NOMO-1 treated with dmso at 0.1 percent for 144 hours (cell line): ENCODE measurements around the gene ANAPC13.

ENCODE experiments used
- DNase-seq: peaks from one replicate; lab custom pipeline; 2025; ENCODE audit not compliant: unreplicated experiment; lab: John Stamatoyannopoulos, UW

ANAPC13 gene

DNA sequence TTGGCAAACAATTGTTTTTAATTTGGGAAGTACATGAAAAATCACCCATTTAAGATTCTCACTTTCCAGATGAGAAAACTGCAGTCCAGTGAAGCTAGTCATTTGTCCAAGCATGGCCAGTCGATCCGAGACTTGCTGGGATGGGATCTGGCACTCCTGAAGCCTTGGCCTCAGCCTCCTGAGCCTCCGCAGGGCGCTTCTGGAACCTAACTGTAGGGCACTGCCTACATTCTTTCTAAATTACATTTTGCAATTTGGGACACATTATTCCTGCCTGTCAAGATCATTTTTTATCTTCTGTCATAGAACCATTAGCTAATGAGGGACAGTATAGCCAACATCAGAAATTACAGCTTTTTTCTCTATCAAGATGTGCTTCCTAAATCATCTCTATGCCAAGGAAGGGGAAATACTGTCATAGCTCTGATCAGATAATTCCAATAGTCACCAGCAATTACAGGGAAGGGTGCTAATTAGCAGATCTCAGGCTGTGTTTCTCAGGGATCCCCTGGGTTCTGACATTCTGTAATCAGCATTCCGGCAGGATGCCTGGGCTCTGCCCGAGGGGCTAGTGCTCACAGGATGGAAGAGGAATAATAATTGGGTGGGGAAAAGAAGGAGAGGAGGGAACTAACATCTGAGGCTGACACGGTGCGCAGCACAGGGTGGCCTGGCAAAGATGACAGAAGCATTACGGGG, 28.3 kb downstream of the ANAPC13 start:
- no peak for DNase-seq

DNA sequence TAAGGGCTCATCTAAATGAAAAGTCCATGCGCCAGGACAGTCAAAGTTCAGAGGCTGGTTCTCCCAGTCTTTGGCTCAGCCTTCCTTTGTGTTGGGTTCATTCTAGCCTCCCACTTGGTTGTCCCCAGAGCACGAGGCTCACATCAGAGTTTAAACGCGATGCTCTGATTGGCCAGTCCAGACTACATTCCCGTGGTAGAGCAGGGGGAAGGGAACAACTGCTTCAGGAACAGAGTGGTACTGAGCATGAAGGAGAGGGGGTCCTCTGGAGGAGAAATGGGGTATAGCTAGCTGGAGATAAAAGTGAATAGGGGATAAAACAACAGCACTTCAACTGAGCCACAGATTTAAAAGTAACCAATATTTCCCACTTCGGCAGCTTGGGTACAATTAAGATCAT, 32.2 kb downstream of the ANAPC13 start:
- no peak for DNase-seq

DNA sequence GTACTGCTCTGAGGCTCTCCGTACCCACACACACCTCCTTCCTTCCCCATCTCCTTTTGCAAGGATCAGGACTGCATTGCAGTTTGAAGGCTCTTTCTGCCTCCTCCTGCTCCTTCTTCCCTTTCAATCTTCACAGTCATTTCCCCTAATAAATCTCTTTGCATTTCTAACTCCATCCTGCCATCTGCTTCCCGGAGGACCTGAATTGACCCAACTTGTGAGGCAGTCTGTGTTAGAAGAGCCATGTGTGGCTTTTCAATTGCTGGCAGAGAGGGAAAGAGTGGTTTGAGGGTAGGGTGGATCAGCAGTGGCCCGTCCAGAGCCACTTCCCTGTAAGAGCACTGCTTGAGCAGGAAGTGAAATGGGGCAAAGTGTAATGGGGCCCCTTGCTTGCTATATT, 35.8 kb downstream of the ANAPC13 start:
- peak; percentile 0 for DNase-seq

DNA sequence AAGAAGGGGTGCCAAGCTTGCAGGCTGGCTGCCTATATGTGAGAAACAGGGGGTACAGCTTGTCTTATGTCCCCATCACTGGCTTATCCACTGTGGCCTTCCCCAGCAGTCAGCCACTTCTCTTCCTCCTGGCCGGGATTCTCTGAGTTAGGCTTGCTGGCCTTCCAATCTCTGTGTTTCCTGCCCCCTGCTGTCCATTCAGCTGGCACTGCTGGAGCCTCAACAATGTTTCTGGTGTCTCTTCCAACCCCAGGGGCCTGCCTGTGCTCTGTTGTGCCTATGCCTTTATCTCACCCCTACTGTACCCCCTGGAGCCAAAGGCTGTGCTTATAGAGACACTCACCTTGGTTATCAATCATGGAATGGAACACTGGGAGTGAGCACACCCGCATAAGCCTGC, 36.5 kb downstream of the ANAPC13 start:
- DNase-seq = no peak

DNA sequence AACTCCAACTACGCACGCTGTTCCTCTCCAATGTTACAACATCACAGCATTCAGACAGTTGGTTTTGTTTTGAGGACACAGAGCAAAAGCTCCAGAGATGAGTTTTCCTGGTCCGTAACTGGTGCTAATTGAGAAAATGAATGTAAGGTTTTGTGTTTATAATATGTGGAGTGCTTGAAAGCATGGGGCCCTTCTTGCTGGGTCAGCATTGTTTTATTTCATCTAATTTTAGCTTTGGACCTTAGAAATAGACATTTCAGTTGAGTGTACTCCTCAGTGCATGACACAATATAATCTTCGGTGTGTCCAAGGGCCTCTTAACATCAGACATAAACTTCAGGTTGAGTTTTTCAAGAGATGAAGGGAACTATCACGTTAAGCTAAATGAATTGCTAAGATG, 37.1 kb downstream of the ANAPC13 start:
- DNase-seq = no peak

DNA sequence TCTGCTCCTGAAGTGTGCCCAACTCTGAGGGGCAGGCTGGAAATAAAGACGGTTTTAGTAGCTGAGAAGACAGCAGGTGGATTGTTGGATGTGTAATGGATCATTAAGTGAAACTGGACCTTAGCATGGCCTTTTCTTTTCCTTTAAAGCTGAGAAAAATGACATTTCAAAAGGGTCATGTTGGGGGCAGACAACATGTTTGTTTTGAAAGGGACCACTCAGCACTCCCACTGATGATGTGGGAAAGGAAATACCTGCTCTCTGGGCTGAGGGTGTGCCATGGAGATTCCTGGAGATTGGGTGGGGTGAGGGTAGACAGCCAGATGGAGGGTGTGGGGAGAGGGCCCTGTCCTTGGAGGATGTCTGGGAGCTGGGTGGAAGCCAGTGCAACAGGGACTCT, 38.4 kb downstream of the ANAPC13 start:
- no peak for DNase-seq

DNA sequence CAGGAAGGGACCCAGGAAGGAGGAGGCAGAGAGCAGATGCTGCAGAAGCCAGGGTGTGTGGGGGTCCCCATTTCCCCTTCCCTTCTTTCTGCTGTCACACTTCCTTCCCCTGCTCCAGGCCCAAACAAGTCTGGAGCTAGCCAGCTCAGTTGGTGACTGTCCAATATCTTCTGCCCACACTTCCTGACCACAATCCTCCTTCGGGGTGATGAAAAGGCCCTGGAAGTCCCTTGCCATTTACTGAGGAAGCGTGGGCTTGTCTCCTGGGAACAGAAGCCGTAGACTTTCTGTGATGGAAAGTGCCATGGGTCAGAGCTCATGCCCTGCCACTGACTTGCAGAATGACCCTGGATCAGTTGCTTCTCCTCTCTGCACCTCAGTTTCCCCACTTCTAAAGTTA, 39.0 kb downstream of the ANAPC13 start:
- no peak for DNase-seq

DNA sequence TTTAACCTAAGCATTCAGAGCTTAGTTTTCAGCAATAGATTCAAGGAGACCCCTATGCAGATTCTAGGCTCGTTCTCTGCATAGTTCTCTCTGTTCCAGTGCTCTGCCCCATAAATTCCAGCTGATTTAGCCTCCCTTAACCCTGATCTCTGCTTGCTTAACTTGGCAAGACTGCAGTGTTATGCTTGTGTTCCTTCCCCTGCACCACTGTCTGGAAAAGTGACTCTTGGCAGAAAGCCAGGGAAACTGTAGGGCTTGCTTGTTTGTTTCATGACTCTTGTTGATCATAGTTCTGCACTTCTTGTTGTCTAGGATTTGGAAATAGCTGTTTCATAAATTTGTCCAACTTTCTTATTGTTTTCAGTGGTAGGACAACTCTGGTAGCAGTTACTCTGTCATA, 40.1 kb downstream of the ANAPC13 start:
- no peak for DNase-seq

DNA sequence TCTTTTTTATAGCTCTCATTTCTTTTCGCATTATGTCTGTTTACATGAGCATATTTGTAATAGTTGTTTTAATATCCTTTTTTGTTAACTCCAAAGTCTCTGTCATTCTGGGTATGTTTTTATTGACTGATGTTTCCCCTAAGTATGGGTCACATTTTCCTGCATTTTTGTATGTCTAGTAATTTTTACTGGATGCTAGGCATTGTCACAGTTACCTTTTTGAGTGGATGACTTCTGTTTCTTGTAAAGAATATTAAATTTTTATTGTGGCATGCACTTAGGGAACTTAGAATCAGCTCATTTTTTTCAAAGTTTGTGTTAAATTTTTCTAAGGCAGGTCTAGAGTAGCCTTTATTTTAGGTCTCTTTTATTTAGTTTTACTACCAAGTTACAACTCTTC, 40.7 kb downstream of the ANAPC13 start:
- DNase-seq = no peak

DNA sequence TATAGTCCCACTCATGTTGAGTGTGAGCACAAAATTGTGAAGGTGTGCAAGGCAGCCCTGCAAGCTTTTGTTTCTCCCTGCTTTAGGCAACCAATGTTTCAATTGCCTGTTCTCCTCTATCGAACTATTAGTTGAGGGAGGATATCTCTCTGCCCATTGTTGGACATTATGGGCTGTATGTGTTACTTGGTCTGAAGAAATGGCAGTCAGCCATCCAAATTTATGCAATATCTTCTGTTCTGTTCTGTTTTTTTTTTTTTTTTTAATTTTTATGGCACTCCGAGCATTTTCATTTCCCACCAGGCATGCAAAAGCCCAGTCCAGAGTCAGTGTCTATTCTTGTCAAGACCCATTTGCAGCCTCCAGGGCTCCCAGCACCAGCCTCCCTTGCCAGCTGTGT, 44.0 kb downstream of the ANAPC13 start:
- no peak for DNase-seq

DNA sequence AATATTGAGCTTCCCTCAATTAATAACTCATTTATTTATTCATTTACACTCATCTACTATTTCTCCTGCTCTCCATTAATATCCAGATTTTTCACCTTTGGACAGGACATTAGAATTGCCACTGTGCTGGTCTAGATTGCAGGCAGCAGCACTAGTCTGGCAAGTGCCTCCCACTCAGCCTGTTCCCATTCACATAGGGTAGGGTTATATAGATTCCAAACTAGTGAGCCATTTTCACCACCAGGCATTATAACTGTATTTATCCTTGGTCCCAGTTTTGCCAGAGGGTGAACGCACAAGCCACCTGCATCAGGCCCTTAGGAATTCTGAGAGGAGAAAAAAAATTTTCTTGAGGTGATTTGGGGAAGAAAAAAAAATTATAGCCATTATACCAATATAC, 44.5 kb downstream of the ANAPC13 start:
- no peak for DNase-seq

DNA sequence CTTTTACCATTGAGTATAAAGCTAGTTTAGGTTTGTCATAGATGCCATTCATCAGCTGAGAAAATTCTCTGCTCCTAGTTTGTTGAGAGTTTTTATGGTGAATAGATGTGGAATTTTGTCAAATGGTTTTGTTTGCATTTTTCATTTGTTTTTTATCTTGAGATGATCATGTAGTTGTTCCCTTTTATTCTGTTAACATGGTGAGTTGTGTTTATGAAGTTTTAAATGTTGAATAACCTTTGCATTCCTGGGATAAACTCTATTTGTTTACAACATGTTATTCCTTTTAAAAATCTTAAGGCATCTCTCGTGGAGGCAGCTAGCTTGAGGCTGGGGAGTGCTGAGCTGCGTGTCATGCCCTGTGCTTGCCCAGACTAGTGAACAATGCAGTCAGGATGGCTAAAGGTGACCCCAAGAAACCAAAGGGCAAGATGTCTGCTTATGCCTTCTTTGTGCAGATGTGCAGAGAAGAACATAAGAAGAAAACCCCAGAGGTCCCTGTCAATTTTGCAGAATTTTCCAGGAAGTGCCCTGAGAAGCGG, 48.5 kb downstream of the ANAPC13 start:
- DNase-seq = no peak

DNA sequence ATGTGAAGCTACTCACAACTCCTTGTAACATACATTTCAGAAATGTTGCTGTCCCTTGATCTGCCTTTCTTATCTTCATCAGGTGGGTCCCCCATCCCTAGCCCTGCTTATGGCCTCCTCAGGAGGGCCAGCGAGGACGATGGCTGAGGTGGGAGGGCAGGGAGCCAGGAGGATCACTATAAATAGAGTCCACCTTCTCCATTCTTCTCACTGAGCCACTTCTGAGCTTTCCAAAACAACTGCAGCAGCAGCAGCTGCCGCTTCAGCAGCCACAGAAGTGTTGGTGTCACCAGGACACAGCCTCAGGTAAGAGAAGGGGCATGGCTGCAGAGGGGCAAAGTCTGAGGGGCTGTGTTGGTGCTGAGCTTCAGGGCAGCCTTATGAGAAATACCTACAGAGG, 53.5 kb downstream of the ANAPC13 start:
- DNase-seq = no peak

DNA sequence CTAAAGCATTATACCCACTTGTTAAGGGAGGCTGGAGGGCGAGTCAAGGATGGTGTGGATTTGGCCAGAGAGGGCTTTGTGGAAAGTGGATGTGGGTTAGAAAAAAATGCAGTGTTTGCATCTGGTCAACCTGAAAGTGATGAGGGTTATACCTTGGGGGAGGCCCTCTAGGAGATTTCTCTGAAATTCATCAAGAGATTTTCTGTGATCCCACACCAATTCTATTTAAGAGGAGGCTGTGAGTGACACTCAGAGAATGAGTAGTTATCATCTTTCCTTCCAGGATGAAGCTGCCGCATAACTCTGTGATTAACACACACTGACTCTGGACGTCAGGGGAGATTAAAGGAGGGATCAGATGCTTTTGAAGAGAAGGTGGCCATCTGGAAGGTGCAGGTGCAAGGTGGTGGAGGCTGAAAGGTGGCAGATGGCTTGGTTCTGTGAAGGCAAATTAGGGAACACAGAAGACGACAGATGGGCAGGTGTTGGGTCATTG, 54.8 kb downstream of the ANAPC13 start:
- no peak for DNase-seq

DNA sequence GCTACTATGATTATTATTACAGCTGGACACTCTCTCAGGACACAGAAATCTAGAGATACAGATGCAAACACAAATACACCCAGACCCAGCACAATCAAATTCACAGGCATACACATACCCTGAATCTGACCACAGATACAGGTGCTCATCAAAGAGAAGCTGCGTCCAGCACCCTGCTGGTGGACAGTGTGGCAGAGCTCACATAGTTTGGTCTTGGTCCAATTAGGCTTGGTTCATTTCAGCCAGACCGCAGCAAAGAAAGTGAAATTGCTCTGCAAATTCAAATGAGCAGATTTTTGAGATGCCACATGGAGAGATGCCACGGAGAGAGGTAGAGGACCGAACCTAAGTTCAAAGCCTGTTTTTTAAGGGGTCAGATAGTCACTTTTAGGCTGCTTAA, 55.6 kb downstream of the ANAPC13 start:
- DNase-seq = no peak

DNA sequence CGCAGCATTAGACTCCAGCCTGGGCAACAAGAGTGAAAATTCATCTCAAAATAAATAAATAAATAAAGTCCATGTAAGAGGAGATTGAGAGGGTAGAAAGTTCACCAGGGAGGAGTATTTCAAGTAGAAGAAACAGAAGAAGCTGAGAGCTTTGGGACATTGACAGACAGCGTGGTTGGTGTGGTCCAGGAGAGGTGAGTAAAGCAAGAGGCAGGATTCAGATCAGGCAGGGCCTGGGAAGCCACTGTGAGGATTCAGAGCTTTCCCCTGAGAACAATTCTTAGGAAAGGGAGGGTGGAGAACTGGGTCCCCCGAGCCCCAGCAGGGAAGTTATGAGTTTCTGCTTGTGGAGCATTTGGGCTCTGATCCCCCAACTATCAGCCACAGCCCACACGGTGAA, 57.4 kb downstream of the ANAPC13 start:
- DNase-seq = no peak
